Measurements from ENCODE around the gene LMF2. TPM values are rescaled to one million over a fixed set of nuclear protein-coding genes. Genes with fewer than 3 reads are reported as not detected.
A peak's percentile ranks its signal among the peaks of the same experiment; 100 is the strongest.

LMF2 gene
- polyA plus RNA-seq, 3 donors: 15.0 to 145 (median 16.6) TPM

DNA sequence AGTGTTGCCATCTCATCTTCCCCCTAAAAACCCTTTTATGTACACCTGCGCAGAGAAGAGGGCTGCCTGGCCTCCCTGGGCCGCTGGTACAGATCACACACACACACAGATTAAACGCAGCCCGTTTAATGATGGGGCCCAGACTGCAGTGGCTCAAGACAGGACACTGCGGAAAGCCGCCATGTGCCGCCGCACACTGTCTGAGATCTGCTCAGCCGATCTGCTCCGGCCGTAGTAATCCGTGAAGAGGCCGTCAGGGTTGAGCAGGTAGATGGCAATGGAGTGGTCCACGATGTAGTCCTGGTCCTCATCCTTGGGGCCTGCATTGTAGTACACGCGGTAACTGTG, 15.9 kb upstream of the LMF2 start:
- Histone ChIP-seq H3K4me3 (replicated peaks in 1 of 3; ENCODE audit: low read depth in 2 of 3, low read length in 3 of 3) (no peak overlapping the region), H3K4me1 (ENCODE audit: control insufficient read depth in 1 of 2, insufficient read depth in 2 of 2, low read length in 2 of 2) (peaks cover 30 to 47% of the 10 kb centered on the region in 2 donors), H4K20me1 (ENCODE audit: insufficient read depth, low read length) (peaks cover 74% of the 10 kb centered on the region), H3K27ac (ENCODE audit: low read depth in 1 of 2, low read length in 2 of 2) (no peak overlapping the region), H3K9me3 (replicated peaks in 1 of 2; ENCODE audit: control insufficient read depth in 1 of 2, insufficient read depth in 1 of 2, low read length in 2 of 2) (no peaks in the 10 kb centered on the region), H3K4me2 (replicated peaks; ENCODE audit: extremely low read depth, low read length, poor library complexity, severe bottlenecking) (no peak overlapping the region), H3K27me3 (ENCODE audit: control insufficient read depth in 2 of 2, insufficient read depth in 2 of 2, low read length in 2 of 2) (no peaks in the 10 kb centered on the region), H3K9ac (ENCODE audit: insufficient read depth, low read length, poor library complexity, severe bottlenecking) (no peak overlapping the region), H2AFZ (ENCODE audit: insufficient read depth, low read depth, low read length, poor library complexity, severe bottlenecking) (no peak overlapping the region), H3K36me3 (replicated peaks in 1 of 2; ENCODE audit: control insufficient read depth in 1 of 2, insufficient read depth in 2 of 2, low read length in 2 of 2) (peaks cover 46 to 60% of the 10 kb centered on the region in 2 donors), H3K79me2 (ENCODE audit: insufficient read depth, low read length) (peaks cover 39% of the 10 kb centered on the region)
- TF ChIP-seq, protein P1, sequence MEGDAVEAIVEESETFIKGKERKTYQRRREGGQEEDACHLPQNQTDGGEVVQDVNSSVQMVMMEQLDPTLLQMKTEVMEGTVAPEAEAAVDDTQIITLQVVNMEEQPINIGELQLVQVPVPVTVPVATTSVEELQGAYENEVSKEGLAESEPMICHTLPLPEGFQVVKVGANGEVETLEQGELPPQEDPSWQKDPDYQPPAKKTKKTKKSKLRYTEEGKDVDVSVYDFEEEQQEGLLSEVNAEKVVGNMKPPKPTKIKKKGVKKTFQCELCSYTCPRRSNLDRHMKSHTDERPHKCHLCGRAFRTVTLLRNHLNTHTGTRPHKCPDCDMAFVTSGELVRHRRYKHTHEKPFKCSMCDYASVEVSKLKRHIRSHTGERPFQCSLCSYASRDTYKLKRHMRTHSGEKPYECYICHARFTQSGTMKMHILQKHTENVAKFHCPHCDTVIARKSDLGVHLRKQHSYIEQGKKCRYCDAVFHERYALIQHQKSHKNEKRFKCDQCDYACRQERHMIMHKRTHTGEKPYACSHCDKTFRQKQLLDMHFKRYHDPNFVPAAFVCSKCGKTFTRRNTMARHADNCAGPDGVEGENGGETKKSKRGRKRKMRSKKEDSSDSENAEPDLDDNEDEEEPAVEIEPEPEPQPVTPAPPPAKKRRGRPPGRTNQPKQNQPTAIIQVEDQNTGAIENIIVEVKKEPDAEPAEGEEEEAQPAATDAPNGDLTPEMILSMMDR (IDR thresholded peaks at IDR 0.05): no peak
- intact Hi-C loops (cut with micrococcal nuclease): no loop called here
- Mint-ChIP-seq H3K27me3 (ENCODE audit: low read depth in 3 of 3) (no peaks in the 10 kb centered on the region), H3K4me3 (peak overlapping the region in 1 of 2 donors; percentile 2), H3K27ac (peak overlapping the region in 3 of 7 donors; percentile 19 to 30 (median 30)), H3K9me3 (peaks cover 0 to 1% (median 0%) of the 10 kb centered on the region in 7 donors), H3K36me3 (peaks cover 38 to 65% of the 10 kb centered on the region in 2 donors), H3K4me1 (peaks cover 27% of the 10 kb centered on the region)
- no peak for DNase-seq
- WGBS (ENCODE audit: insufficient coverage): 95% methylated on average over 16 of the region's 16 CpGs

DNA sequence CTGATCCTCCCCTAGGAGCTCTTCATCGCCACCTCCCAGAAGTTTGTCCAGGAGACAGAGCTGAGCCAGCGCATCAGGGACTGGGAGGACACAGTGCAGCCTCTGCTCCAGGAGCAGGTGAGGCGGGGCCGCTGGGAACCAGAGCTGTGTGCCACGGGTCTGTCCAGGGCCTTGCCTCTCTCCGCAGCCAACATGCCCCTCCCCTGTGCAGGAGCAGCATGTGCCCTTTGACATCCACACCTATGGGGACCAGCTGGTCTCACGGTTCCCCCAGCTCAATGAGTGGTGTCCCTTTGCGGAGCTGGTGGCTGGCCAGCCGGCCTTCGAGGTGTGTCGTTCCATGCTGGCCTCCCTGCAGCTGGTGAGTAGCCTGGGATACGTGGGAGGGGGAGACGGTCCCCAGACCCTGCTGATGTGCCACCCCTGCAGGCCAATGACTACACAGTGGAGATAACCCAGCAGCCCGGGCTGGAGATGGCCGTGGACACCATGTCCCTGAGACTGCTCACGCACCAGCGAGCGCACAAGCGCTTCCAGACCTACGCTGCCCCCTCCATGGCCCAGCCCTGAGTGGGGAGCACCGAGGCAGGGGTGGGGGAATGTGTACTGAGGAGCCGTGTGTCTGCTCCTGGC, 15.4 kb upstream of the LMF2 start:
- Histone ChIP-seq H3K27ac (ENCODE audit: low read depth in 1 of 2, low read length in 2 of 2) (no peak overlapping the region), H3K9ac (ENCODE audit: insufficient read depth, low read length, poor library complexity, severe bottlenecking) (no peak overlapping the region), H3K79me2 (ENCODE audit: insufficient read depth, low read length) (peaks cover 35% of the 10 kb centered on the region), H3K9me3 (replicated peaks in 1 of 2; ENCODE audit: control insufficient read depth in 1 of 2, insufficient read depth in 1 of 2, low read length in 2 of 2) (no peaks in the 10 kb centered on the region), H3K36me3 (replicated peaks in 1 of 2; ENCODE audit: control insufficient read depth in 1 of 2, insufficient read depth in 2 of 2, low read length in 2 of 2) (peaks cover 49 to 60% of the 10 kb centered on the region in 2 donors), H3K4me1 (ENCODE audit: control insufficient read depth in 1 of 2, insufficient read depth in 2 of 2, low read length in 2 of 2) (peaks cover 25 to 42% of the 10 kb centered on the region in 2 donors), H3K27me3 (ENCODE audit: control insufficient read depth in 2 of 2, insufficient read depth in 2 of 2, low read length in 2 of 2) (no peaks in the 10 kb centered on the region), H4K20me1 (ENCODE audit: insufficient read depth, low read length) (peaks cover 68% of the 10 kb centered on the region), H3K4me2 (replicated peaks; ENCODE audit: extremely low read depth, low read length, poor library complexity, severe bottlenecking) (no peak overlapping the region), H3K4me3 (replicated peaks in 1 of 3; ENCODE audit: low read depth in 2 of 3, low read length in 3 of 3) (no peak overlapping the region), H2AFZ (ENCODE audit: insufficient read depth, low read depth, low read length, poor library complexity, severe bottlenecking) (no peak overlapping the region)
- Mint-ChIP-seq H3K9me3 (peaks cover 0 to 1% (median 0%) of the 10 kb centered on the region in 7 donors), H3K27ac (peak overlapping the region in 1 of 7 donors; percentile 40), H3K36me3 (peaks cover 33 to 65% of the 10 kb centered on the region in 2 donors), H3K4me3 (peak overlapping the region in 1 of 2 donors; percentile 2), H3K27me3 (ENCODE audit: low read depth in 3 of 3) (no peaks in the 10 kb centered on the region), H3K4me1 (peaks cover 22% of the 10 kb centered on the region)
- DNase-seq: no peak
- 97% methylated on average over 14 of the region's 22 CpGs for WGBS (ENCODE audit: insufficient coverage)
- intact Hi-C loops (cut with micrococcal nuclease): no loop called here
- TF ChIP-seq, protein P1 (IDR thresholded peaks at IDR 0.05): no peak
